Ectodermal cell (in vitro differentiated cells): ENCODE data around the gene SLC39A2. TPM values are rescaled to one million over a fixed set of nuclear protein-coding genes. Genes with fewer than 3 reads are reported as not detected.
A peak's percentile ranks its signal among the peaks of the same experiment; 100 is the strongest.
"Not testable (repeated sequence)": the region's sequence is repeated elsewhere in the genome, so short reads cannot be mapped to it uniquely, and the experiment has no call there.

Source experiments
- H3K27ac ChIP-seq: 2 replicates; pipeline ENCODE4 v1.7.0; 2013; ENCODE audit warnings: mild to moderate bottlenecking, low read depth, low read length; ENCODE audit not compliant: insufficient read depth, poor library complexity, severe bottlenecking
- H3K27me3 ChIP-seq: 2 replicates; pipeline ENCODE4 v1.7.0; 2013; ENCODE audit warnings: mild to moderate bottlenecking, low read length; ENCODE audit not compliant: insufficient read depth, control insufficient read depth, poor library complexity, severe bottlenecking
- H3K36me3 ChIP-seq: one replicate; pipeline ENCODE4 v1.7.0; 2013; ENCODE audit warnings: low read length; ENCODE audit not compliant: control insufficient read depth, insufficient read depth
- H3K4me1 ChIP-seq: one replicate; pipeline ENCODE4 v1.7.0; 2013; ENCODE audit warnings: low read length; ENCODE audit not compliant: control insufficient read depth, insufficient read depth
- H3K4me3 ChIP-seq: 2 replicates; pipeline ENCODE4 v1.7.0; 2013; ENCODE audit warnings: low read depth, low read length, control low read depth; ENCODE audit not compliant: insufficient read depth
- H3K9me3 ChIP-seq: 2 replicates; pipeline ENCODE4 v1.7.0; 2013; ENCODE audit warnings: mild to moderate bottlenecking, low read length, moderate library complexity; ENCODE audit not compliant: control insufficient read depth
- WGBS, 2 experiments: methylation state at CpG; one replicate each; pipeline ENCODE4 v1.1.7; 2013; ENCODE audit warnings: missing lambda C conversion rate in 2 of 2; 5-methylcytosine and 5-hydroxymethylcytosine counted together
- polyA plus RNA-seq, 4 experiments: library from polyadenylated mRNA; stranded (reverse); fragments of 50-300 nt; gene quantifications; one replicate each; pipeline ENCODE4 v1.2.3, GENCODE V29; 2013

Gene SLC39A2
- polyA plus RNA-seq (2013, experiment 1 of 4) = not detected
- 0.20 TPM for polyA plus RNA-seq (2013, experiment 2 of 4)
- not detected for polyA plus RNA-seq (2013, experiment 3 of 4)
- not detected for polyA plus RNA-seq (2013, experiment 4 of 4)

GRCh38 chr14:20998674-20999366 lies at the start of gene SLC39A2:
Gene SLC39A2 (plus strand): TSS chr14:20999293. CDS start chr14:20999447, 154 bp downstream.
- H3K27ac ChIP-seq = no peak within 1 kb of the TSS
- H3K4me1 ChIP-seq = peaks cover 10% of the 10 kb centered on the region
- H3K9me3 ChIP-seq = no peaks in the 10 kb centered on the region
- H3K36me3 ChIP-seq = peaks cover 25% of the 10 kb centered on the region
- 28 to 31% methylated on average over 6 of the region's 6 CpGs for WGBS, 2 experiments
- H3K4me3 ChIP-seq = no peak within 1 kb of the TSS
- H3K27me3 ChIP-seq = no peaks in the 10 kb centered on the region

GRCh38 chr14:20954736-20955537 lies 44.2 kb upstream of the SLC39A2 start, which contains the start of gene RNASE2:
Gene RNASE2 (plus strand): TSS chr14:20955487. CDS start chr14:20955772, 285 bp downstream.
- 95% methylated on average over 3 of the region's 4 CpGs for WGBS, 2 experiments
- H3K9me3 ChIP-seq, H3K27ac ChIP-seq, H3K4me1 ChIP-seq, H3K36me3 ChIP-seq, H3K4me3 ChIP-seq, H3K27me3 ChIP-seq: not testable (repeated sequence)

GRCh38 chr14:20955538-20955873 lies 43.6 kb upstream of the SLC39A2 start:
- not testable (repeated sequence) for H3K4me3 ChIP-seq, H3K9me3 ChIP-seq, H3K27ac ChIP-seq

GRCh38 chr14:20956376-20956976 lies 42.6 kb upstream of the SLC39A2 start:
- Histone ChIP-seq H3K9me3 (no peaks in the 10 kb centered on the region), H3K27me3 (peaks cover 4% of the 10 kb centered on the region), H3K4me3 (no peak overlapping the region), H3K4me1 (no peaks in the 10 kb centered on the region), H3K27ac (no peak overlapping the region), H3K36me3 (no peaks in the 10 kb centered on the region)
- WGBS, 2 experiments = 88 to 91% methylated on average over 11 of the region's 11 CpGs

More at GRCh38 chr14:20955538-20955873, 43.6 kb upstream of the SLC39A2 start:
- not testable (repeated sequence) for H3K36me3 ChIP-seq, H3K4me1 ChIP-seq, H3K27me3 ChIP-seq
- WGBS, 2 experiments = 87% methylated on average over 5 of the region's 5 CpGs

- not testable (repeated sequence) for H3K4me3 ChIP-seq, H3K4me1 ChIP-seq, H3K36me3 ChIP-seq, H3K27ac ChIP-seq, H3K9me3 ChIP-seq, H3K27me3 ChIP-seq
Observed at GRCh38 chr14:20958946-20959345, 40.1 kb upstream of the SLC39A2 start.

GRCh38 chr14:20969336-20969735 lies 29.8 kb upstream of the SLC39A2 start:
- Histone ChIP-seq H3K4me1 (no peaks in the 10 kb centered on the region), H3K9me3 (no peaks in the 10 kb centered on the region), H3K4me3 (no peak overlapping the region), H3K27me3 (peaks cover 12% of the 10 kb centered on the region), H3K36me3 (no peaks in the 10 kb centered on the region), H3K27ac (no peak overlapping the region)
- 91 to 93% methylated on average over 3 of the region's 3 CpGs for WGBS, 2 experiments

GRCh38 chr14:20970647-20970982 lies 28.5 kb upstream of the SLC39A2 start:
- Histone ChIP-seq H3K4me3 (peak overlapping the region; percentile 66), H3K27ac (no peak overlapping the region)

GRCh38 chr14:20970983-20971704 lies 27.9 kb upstream of the SLC39A2 start:
- Histone ChIP-seq H3K4me3 (peak overlapping the region; percentile 66), H3K36me3 (no peaks in the 10 kb centered on the region), H3K4me1 (no peaks in the 10 kb centered on the region), H3K9me3 (no peaks in the 10 kb centered on the region), H3K27ac (no peak overlapping the region), H3K27me3 (peaks cover 12% of the 10 kb centered on the region)
- 0 to 1% methylated on average over 47 of the region's 47 CpGs for WGBS, 2 experiments

More at GRCh38 chr14:20970647-20970982, 28.5 kb upstream of the SLC39A2 start:
- Histone ChIP-seq H3K36me3 (no peaks in the 10 kb centered on the region), H3K27me3 (peaks cover 12% of the 10 kb centered on the region), H3K4me1 (no peaks in the 10 kb centered on the region), H3K9me3 (no peaks in the 10 kb centered on the region)
- WGBS, 2 experiments = 51 to 54% methylated on average over 10 of the region's 10 CpGs

- H3K4me1 ChIP-seq = no peaks in the 10 kb centered on the region
- WGBS, 2 experiments = 22 to 24% methylated on average over 8 of the region's 8 CpGs
- no peak overlapping the region for H3K27ac ChIP-seq
- H3K27me3 ChIP-seq = peaks cover 12% of the 10 kb centered on the region
- peak overlapping the region; percentile 66 for H3K4me3 ChIP-seq
- no peaks in the 10 kb centered on the region for H3K36me3 ChIP-seq
- no peaks in the 10 kb centered on the region for H3K9me3 ChIP-seq
Observed at GRCh38 chr14:20971705-20972021, 27.4 kb upstream of the SLC39A2 start.

GRCh38 chr14:20973501-20973900 lies 25.6 kb upstream of the SLC39A2 start:
- H3K9me3 ChIP-seq = no peaks in the 10 kb centered on the region
- H3K4me3 ChIP-seq = no peak overlapping the region
- 97 to 100% methylated on average over 2 to 3 of the region's 3 CpGs for WGBS, 2 experiments
- H3K36me3 ChIP-seq = no peaks in the 10 kb centered on the region
- no peaks in the 10 kb centered on the region for H3K4me1 ChIP-seq
- no peak overlapping the region for H3K27ac ChIP-seq
- H3K27me3 ChIP-seq = peaks cover 6% of the 10 kb centered on the region
